ENCODE data around the gene ST8SIA4.
"Not testable (repeated sequence)": the region's sequence is repeated elsewhere in the genome, so short reads cannot be mapped to it uniquely, and the experiment has no call there.

Gene ST8SIA4

GRCh38 chr5:100828071-100828897 is 74.8 kb downstream of the ST8SIA4 start:
- DNase-seq, result no peak

- no peak for DNase-seq
Observed at GRCh38 chr5:100827481-100827889, 75.6 kb downstream of the ST8SIA4 start.

- DNase-seq, result no peak
Observed at GRCh38 chr5:100826133-100826532, 76.9 kb downstream of the ST8SIA4 start.

- DNase-seq, result no peak
Observed at GRCh38 chr5:100824635-100825034, 78.4 kb downstream of the ST8SIA4 start.

GRCh38 chr5:100823812-100824211 is 79.3 kb downstream of the ST8SIA4 start:
- no peak for DNase-seq

GRCh38 chr5:100821751-100822150 is 81.3 kb downstream of the ST8SIA4 start:
- no peak for DNase-seq

- DNase-seq, result no peak
Observed at GRCh38 chr5:100818340-100818739, 84.7 kb downstream of the ST8SIA4 start.

GRCh38 chr5:100803397-100803796 is 99.7 kb downstream of the ST8SIA4 start:
- DNase-seq, result no peak

GRCh38 chr5:100802208-100802607 is 100.9 kb downstream of the ST8SIA4 start:
- DNase-seq, result no peak

GRCh38 chr5:100800562-100800961 is 102.5 kb downstream of the ST8SIA4 start:
- DNase-seq, result no peak

GRCh38 chr5:100799166-100799565 is 103.9 kb downstream of the ST8SIA4 start:
- DNase-seq, result no peak

GRCh38 chr5:100797861-100798260 is 105.2 kb downstream of the ST8SIA4 start:
- DNase-seq, result no peak

- DNase-seq, result no peak
Observed at GRCh38 chr5:100796851-100797250, 106.2 kb downstream of the ST8SIA4 start.

- no peak for DNase-seq
Observed at GRCh38 chr5:100794844-100795243, 108.2 kb downstream of the ST8SIA4 start.

- no peak for DNase-seq
Observed at GRCh38 chr5:100794218-100794617, 108.9 kb downstream of the ST8SIA4 start.

GRCh38 chr5:100792781-100793180 is 110.3 kb downstream of the ST8SIA4 start:
- DNase-seq, result no peak

GRCh38 chr5:100791391-100791790 is 111.7 kb downstream of the ST8SIA4 start:
- no peak for DNase-seq

- DNase-seq, result no peak
Observed at GRCh38 chr5:100790951-100791350, 112.1 kb downstream of the ST8SIA4 start.

- no peak for DNase-seq
Observed at GRCh38 chr5:100790170-100790665, 112.9 kb downstream of the ST8SIA4 start.

GRCh38 chr5:100789694-100790093 is 113.4 kb downstream of the ST8SIA4 start:
- no peak for DNase-seq

- no peak for DNase-seq
Observed at GRCh38 chr5:100788417-100788816, 114.7 kb downstream of the ST8SIA4 start.

GRCh38 chr5:100787648-100788047 is 115.4 kb downstream of the ST8SIA4 start:
- DNase-seq, result no peak

GRCh38 chr5:100785536-100785935 is 117.5 kb downstream of the ST8SIA4 start:
- DNase-seq, result not testable (repeated sequence)

- DNase-seq, result no peak
Observed at GRCh38 chr5:100780376-100780870, 122.7 kb downstream of the ST8SIA4 start.
